HG03039 (cell line): ENCODE measurements around the gene KLHDC3.

ENCODE experiments used
- ATAC-seq: cut with Tn5 transposase; IDR thresholded peaks from one replicate; pipeline ENCODE4 v1.9.1; 2021; ENCODE audit warnings: mild to moderate bottlenecking, moderate library complexity; ENCODE audit not compliant: unreplicated experiment

The KLHDC3 gene

GRCh38 chr6:43013843-43014433 is at the start of gene KLHDC3, which contains the start of gene MEA1:
Gene KLHDC3, plus strand, starts transcription at chr6:43014249. Its CDS starts 2,944 bp downstream, at chr6:43017193.
Gene MEA1, minus strand, starts transcription at chr6:43013946. Its CDS starts 133 bp downstream, at chr6:43013813.
- ATAC-seq: peak; percentile 85

DNA sequence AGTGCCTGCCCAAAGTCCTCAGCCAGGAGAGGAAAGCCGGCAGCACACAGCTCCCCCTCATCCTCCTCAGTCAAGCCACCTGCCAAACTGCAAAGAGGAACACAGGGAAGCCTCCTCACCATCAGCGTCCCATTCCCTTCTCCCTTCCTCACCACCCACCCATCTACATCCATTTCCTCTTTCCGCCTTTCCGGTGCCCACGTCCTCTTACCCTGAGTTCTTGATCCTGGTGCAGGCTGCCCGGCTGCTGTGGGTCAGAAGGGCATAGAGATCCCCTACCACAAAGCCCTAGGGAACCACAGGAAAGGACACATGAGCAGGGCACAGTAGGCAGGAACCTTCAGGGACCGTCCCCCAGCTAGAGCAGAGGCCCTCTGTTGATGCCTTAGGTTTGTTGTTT is 47.5 kb upstream of the KLHDC3 start:
- no peak for ATAC-seq

GRCh38 chr6:42967228-42967627 is 46.8 kb upstream of the KLHDC3 start:
- no peak for ATAC-seq

DNA sequence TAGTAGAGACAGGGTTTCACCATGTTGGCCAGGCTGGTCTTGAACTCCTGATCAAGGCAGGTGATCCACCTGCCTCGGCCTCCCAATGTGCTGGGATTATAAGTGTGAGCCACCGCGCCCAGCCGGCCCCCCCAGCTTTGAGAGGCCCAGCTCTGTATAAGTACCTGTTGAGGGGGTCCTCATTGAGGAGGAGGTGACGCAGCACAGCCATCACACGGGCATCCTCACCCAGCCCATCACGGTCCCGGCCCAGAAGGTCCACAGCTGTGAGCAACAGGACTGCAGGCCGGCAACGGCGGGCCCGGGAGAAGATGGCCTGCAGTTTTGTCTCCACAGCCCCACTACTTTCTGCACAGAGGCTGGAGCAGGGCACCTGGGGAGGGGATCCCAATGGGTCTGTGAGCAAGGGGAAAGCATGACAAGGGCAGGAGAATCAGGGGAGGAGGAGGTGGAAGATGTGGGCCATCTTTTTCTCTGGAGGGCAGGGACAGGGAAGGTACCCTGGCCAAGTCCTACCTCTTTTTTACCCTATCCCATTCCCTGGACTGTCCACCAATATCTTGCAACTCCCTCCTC is 45.8 kb upstream of the KLHDC3 start:
- ATAC-seq: no peak

DNA sequence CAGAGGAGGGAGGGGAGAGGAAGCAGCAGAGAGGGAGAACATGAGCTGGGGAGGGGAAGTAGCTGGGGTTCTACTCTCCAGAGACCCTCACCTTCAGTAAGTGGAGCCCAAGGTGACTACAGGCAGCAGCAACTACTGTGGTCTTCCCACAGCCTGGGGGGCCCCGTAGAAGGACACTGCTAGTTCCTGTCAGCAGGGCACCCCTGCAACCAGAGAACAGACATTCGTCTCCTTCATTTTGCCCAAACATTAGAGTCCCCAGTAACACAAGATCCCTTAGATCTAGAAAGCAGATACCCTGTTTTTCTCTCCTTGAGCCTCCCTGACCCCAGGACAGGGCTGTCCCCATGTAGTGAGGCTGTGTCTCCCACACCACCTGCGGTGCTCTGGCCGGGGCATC is 45.3 kb upstream of the KLHDC3 start:
- no peak for ATAC-seq

GRCh38 chr6:42969431-42969830 is 44.6 kb upstream of the KLHDC3 start:
- ATAC-seq: no peak

- no peak for ATAC-seq
These were observed 44.1 kb upstream of the KLHDC3 start for GRCh38 chr6:42969934-42970333.

DNA sequence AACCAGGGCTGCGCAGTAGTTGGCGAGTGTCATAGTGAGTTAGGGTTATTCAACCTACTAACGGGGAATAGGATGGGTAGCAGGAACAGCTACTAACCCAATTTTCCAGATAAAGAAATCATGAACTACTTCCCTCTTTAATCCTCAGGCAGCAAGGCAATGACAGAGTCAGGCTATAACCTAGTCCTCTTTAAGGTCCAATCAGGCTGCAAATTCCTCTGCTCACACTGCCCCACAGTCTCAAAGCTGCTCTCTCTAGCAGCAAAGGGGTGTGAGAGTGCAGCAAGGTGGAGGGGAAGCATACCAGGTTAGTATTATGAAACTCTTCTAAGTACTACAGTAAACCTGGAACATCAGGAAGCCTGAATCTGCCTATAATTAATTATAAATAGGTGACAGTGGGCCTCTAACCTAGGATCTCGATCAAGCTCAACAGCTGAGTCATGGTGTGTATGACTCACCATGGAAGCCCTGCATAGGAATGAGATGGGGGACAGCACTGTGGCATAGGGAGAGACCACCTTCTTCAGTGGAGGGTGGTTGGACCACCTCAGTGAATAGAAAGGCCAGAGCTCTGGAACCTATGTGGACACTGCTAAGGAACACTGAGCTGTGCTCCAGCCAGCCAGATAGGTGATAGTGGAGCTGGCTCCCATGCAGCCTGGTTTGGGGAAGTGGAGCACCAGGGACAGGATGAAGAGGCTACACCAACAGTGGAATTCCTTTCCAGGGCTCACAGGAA is 43.0 kb upstream of the KLHDC3 start:
- no peak for ATAC-seq

DNA sequence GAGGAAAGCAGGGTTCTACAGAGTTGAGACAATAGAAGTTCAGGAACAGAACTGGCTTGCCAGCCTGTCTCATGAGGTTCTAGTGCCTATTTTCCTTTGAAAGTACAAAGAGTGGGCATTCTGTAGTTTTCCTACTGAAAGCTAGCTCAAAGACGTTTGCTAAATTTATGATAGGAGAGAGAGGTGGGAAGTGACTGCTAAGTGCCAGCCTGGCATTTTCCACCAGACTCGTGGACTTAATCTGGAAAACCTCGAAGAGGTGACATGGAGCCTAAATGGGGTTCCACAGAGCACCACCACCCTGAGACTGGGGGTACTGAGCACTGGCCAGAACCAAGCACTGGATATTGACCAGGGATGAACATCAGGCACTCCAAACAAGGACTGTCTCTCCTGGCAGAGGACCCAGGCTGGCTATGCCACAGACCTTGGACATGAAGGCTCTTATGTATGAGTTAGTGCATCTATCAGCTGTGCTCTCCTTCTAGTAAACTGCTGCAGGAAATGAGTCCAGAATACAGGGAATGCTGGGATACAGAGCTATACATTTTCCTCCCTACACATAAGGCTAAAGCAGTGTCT is 42.2 kb upstream of the KLHDC3 start:
- ATAC-seq: no peak

DNA sequence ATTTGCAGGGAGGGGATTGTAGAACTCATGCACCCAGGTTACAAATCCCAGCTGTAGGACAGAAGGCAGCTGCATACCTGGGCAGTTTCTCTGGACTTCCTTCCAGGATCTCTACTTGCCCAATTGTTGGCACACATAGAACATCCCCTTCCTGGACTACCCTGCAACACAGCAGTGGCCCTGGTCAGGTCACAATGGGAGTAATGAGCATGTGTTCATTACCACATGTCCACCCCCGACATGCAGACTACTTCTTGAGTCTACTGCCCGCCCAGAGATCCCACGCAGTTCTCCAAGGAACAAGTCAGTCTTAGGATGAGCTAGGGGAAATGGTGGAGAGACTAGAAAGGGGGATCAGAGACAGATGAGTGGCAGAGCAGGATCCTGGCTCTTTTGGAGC is 40.1 kb upstream of the KLHDC3 start:
- no peak for ATAC-seq

DNA sequence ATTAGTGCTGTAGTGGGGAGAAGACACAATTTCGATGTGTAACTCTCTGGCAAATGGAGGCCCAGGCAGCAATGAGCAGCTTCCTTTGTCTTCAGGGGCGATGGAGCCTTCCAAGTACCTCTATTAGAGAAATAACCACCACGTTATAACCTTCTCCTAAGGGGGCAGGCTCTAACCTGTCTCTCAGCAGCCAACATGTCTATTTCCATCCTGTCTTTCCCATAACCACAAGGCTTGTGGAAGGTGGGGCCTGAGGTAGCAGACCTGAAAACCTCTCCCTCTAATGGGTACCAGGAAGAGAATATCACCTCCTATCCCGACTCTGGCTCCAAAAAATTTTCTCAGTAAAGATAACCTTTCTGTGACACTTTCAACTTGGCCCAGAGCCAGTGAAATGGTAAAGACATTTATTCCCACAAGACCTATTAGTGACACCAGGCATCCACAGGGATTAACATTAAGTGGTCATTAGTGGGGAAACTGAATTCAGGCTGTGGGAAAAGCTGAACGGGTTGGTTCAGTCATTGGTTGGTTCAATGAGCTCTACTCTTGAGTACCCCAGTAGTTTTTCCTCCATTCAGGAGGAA is 39.0 kb upstream of the KLHDC3 start:
- ATAC-seq: no peak

GRCh38 chr6:42978487-42978838 is 35.6 kb upstream of the KLHDC3 start:
- peak; percentile 28 for ATAC-seq

GRCh38 chr6:42978839-42979522 is 35.1 kb upstream of the KLHDC3 start, which contains the start of gene PEX6:
Gene PEX6, minus strand, starts transcription at chr6:42979181. Its CDS starts 31 bp downstream, at chr6:42979150.
- peak; percentile 86 for ATAC-seq

GRCh38 chr6:42979523-42980177 is 34.4 kb upstream of the KLHDC3 start:
- no peak for ATAC-seq

GRCh38 chr6:42981836-42982235 is 32.2 kb upstream of the KLHDC3 start:
- no peak for ATAC-seq

GRCh38 chr6:42984001-42984923 is 29.8 kb upstream of the KLHDC3 start, which contains the start of gene PPP2R5D:
Gene PPP2R5D, plus strand, starts transcription at chr6:42984570. Its CDS starts 108 bp downstream, at chr6:42984678.
- ATAC-seq: peak; percentile 83

- ATAC-seq: no peak
These were observed 29.0 kb upstream of the KLHDC3 start for GRCh38 chr6:42984924-42985475.

DNA sequence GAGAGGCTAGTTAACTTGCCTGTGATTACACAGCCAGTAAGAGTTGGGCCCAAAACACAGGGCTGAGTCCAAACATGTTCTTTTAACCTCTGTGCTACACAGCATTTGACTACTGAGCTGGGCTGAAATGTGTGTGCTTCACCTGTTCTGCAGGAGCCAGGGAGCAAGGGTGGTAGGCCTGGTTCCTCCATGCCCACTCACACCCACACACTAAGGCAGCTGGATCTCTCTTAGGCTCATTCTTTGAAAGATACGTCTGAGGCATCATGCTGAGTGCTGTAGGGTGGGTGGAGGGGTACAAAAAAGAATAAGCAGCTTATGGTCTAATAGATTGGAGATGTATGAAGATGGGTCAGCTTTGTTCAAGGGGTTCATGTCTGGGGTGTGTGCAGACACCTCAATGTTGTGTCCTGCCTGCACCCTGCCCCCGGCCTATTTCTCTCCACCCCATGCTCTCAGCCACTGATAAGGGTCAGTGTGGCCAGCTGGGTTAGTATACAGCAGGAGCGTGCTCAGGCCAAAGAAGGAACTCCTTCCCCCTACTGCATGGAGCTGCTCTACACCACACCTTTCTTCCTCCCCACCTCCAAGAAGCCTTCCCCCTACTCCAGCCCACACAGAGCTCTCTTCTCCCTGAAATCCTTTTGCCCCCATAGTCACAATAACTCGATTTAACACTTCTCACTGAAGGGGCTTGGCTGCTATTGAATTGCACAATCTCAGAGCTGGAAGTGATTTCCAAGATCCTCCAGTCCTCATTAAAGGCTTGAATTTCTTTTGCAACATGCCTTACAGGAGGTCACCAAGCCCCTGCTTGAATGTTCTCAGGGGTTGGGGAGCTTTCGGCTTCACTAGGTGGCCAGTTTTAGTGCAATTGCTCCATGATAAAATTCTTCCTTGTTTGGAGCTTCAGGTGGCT is 26.3 kb upstream of the KLHDC3 start:
- ATAC-seq: no peak
